Measurements from ENCODE around the gene RBM20.
"Not testable (repeated sequence)": the region's sequence is repeated elsewhere in the genome, so short reads cannot be mapped to it uniquely, and the experiment has no call there.

Gene RBM20

GRCh38 chr10:110648692-110649346 lies 4.7 kb downstream of the RBM20 start:
- no peak for DNase-seq (ENCODE audit: low spot score)

GRCh38 chr10:110649347-110650264 lies 5.5 kb downstream of the RBM20 start:
- DNase-seq (ENCODE audit: low spot score), result peak; percentile 74

GRCh38 chr10:110650265-110650668 lies 6.1 kb downstream of the RBM20 start:
- peak; percentile 62 for DNase-seq (ENCODE audit: low spot score)

- peak; percentile 71 for DNase-seq (ENCODE audit: low spot score)
These were observed 7.2 kb downstream of the RBM20 start for GRCh38 chr10:110651044-110651958.

- no peak for DNase-seq (ENCODE audit: low spot score)
These were observed 8.5 kb downstream of the RBM20 start for GRCh38 chr10:110652475-110653118.

- no peak for DNase-seq (ENCODE audit: low spot score)
These were observed 11.2 kb downstream of the RBM20 start for GRCh38 chr10:110655320-110655719.

- no peak for DNase-seq (ENCODE audit: low spot score)
These were observed 12.5 kb downstream of the RBM20 start for GRCh38 chr10:110656612-110657011.

- DNase-seq (ENCODE audit: low spot score), result no peak
These were observed 14.0 kb downstream of the RBM20 start for GRCh38 chr10:110657973-110658691.

GRCh38 chr10:110659558-110659957 lies 15.4 kb downstream of the RBM20 start:
- no peak for DNase-seq (ENCODE audit: low spot score)

- not testable (repeated sequence) for DNase-seq (ENCODE audit: low spot score)
These were observed 16.2 kb downstream of the RBM20 start for GRCh38 chr10:110660289-110660688.

GRCh38 chr10:110661292-110661691 lies 17.2 kb downstream of the RBM20 start:
- no peak for DNase-seq (ENCODE audit: low spot score)

GRCh38 chr10:110664483-110665420 lies 20.6 kb downstream of the RBM20 start:
- no peak for DNase-seq (ENCODE audit: low spot score)

GRCh38 chr10:110666259-110666658 lies 22.1 kb downstream of the RBM20 start:
- not testable (repeated sequence) for DNase-seq (ENCODE audit: low spot score)

GRCh38 chr10:110666673-110667072 lies 22.5 kb downstream of the RBM20 start:
- no peak for DNase-seq (ENCODE audit: low spot score)

- no peak for DNase-seq (ENCODE audit: low spot score)
These were observed 23.6 kb downstream of the RBM20 start for GRCh38 chr10:110667620-110668343.

GRCh38 chr10:110668443-110668842 lies 24.3 kb downstream of the RBM20 start:
- no peak for DNase-seq (ENCODE audit: low spot score)

- DNase-seq (ENCODE audit: low spot score), result no peak
These were observed 26.2 kb downstream of the RBM20 start for GRCh38 chr10:110670335-110670734.

- peak; percentile 82 for DNase-seq (ENCODE audit: low spot score)
These were observed 27.8 kb downstream of the RBM20 start for GRCh38 chr10:110671788-110672579.

Measured in NAMALWA (cell line).